Measurements from ENCODE around the gene NDE1. TPM values are rescaled to one million over a fixed set of nuclear protein-coding genes. Genes with fewer than 3 reads are reported as not detected.

The NDE1 gene
- total RNA-seq, 3 donors from 2014 or later, result 19.0 to 34.7 (median 34.1) TPM

GRCh38 chr16:15676506-15676905 is 26.5 kb downstream of the NDE1 start:
- no peak overlapping the region for H3K27ac ChIP-seq
- TF ChIP-seq POLR2AphosphoS5 (IDR thresholded peaks at IDR 0.05), result no peak
- TF ChIP-seq, protein P1, sequence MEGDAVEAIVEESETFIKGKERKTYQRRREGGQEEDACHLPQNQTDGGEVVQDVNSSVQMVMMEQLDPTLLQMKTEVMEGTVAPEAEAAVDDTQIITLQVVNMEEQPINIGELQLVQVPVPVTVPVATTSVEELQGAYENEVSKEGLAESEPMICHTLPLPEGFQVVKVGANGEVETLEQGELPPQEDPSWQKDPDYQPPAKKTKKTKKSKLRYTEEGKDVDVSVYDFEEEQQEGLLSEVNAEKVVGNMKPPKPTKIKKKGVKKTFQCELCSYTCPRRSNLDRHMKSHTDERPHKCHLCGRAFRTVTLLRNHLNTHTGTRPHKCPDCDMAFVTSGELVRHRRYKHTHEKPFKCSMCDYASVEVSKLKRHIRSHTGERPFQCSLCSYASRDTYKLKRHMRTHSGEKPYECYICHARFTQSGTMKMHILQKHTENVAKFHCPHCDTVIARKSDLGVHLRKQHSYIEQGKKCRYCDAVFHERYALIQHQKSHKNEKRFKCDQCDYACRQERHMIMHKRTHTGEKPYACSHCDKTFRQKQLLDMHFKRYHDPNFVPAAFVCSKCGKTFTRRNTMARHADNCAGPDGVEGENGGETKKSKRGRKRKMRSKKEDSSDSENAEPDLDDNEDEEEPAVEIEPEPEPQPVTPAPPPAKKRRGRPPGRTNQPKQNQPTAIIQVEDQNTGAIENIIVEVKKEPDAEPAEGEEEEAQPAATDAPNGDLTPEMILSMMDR (IDR thresholded peaks at IDR 0.05), result no peak
- no peak for TF ChIP-seq POLR2A (IDR thresholded peaks at IDR 0.05)
- H3K9me3 ChIP-seq, result no peaks in the 10 kb centered on the region
- H3K36me3 ChIP-seq, result no peaks in the 10 kb centered on the region
- no peak overlapping the region for H3K4me3 ChIP-seq
- DNase-seq (ENCODE audit: low spot score in 2 of 2), result no peak
- peaks cover 0 to 5% of the 10 kb centered on the region in 2 donors for H3K4me1 ChIP-seq
- intact Hi-C loops (cut with DNase I; ENCODE audit: low total_unique reads), result loop anchor here (2.0 kb wide), 1 partner anchor 24 kb away; no protein-coding TSS in a partner anchor
- H3K27me3 ChIP-seq, result no peaks in the 10 kb centered on the region

DNA sequence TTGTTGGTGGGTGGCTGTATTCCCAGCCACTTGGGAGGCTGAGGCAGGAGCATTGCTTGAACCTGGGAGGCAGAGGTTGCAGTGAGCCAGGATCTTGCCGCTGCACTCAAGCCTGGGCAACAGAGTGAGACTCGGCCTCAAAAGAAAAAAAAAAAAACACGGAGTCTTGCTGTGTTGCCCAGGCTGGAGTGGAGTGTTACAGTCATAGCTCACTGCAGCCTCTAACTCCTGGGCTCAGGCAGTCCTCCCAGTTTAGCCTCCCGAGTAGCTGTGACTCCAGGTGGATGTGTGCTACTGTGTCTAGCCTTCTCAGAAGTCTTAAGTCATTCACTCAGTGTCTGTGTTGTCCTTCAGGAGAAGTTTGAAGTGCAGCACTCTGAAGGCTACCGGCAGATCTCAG is 27.4 kb downstream of the NDE1 start:
- Histone ChIP-seq H3K27ac (no peak overlapping the region), H3K4me1 (peaks cover 0 to 5% of the 10 kb centered on the region in 2 donors), H3K36me3 (no peaks in the 10 kb centered on the region), H3K27me3 (no peaks in the 10 kb centered on the region), H3K4me3 (no peak overlapping the region), H3K9me3 (no peaks in the 10 kb centered on the region)
- no peak for DNase-seq (ENCODE audit: low spot score in 2 of 2)
- intact Hi-C loops (cut with DNase I; ENCODE audit: low total_unique reads), result loop anchor here (2.0 kb wide), 1 partner anchor 23 kb away; no protein-coding TSS in a partner anchor
- TF ChIP-seq, protein P1 (IDR thresholded peaks at IDR 0.05), result no peak
- TF ChIP-seq POLR2AphosphoS5 (IDR thresholded peaks at IDR 0.05), result no peak
- no peak for TF ChIP-seq POLR2A (IDR thresholded peaks at IDR 0.05)

DNA sequence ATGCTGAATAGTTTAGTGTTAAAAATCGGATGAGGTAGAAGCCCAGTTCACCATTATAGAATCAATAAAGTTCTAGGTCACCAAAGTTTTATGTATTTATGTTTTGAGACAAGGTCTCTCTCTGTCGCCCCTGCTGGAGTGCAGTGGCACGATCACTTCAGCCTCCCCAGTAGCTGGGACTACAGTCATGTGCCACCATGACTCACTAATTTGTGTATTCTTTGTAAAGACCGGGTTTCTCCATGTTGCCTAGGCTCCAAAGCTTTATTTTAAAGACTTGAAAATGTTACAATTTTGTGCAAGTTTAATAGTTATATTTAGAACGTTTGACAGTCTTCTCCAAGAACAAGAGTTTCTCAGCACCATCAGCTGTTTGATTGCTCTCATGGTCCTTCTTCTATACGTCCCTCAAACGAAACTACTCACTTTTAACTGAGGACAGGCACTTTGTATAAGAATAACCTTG is 32.1 kb downstream of the NDE1 start:
- intact Hi-C loops (cut with DNase I; ENCODE audit: low total_unique reads), result no loop called here
- Histone ChIP-seq H3K27ac (no peak overlapping the region), H3K36me3 (no peaks in the 10 kb centered on the region), H3K4me3 (no peak overlapping the region), H3K4me1 (no peaks in the 10 kb centered on the region), H3K27me3 (no peaks in the 10 kb centered on the region), H3K9me3 (no peaks in the 10 kb centered on the region)
- no peak for TF ChIP-seq POLR2A (IDR thresholded peaks at IDR 0.05)
- TF ChIP-seq, protein P1 (IDR thresholded peaks at IDR 0.05), result no peak
- TF ChIP-seq POLR2AphosphoS5 (IDR thresholded peaks at IDR 0.05), result no peak
- no peak for DNase-seq (ENCODE audit: low spot score in 2 of 2)

GRCh38 chr16:15686287-15686686 is 36.2 kb downstream of the NDE1 start:
- no peaks in the 10 kb centered on the region for H3K4me1 ChIP-seq
- H3K27me3 ChIP-seq, result no peaks in the 10 kb centered on the region
- DNase-seq (ENCODE audit: low spot score in 2 of 2), result no peak
- no peaks in the 10 kb centered on the region for H3K36me3 ChIP-seq
- TF ChIP-seq POLR2A (IDR thresholded peaks at IDR 0.05) (no peak), POLR2AphosphoS5 (IDR thresholded peaks at IDR 0.05) (no peak)
- TF ChIP-seq, protein P1 (IDR thresholded peaks at IDR 0.05), result no peak
- no peak overlapping the region for H3K27ac ChIP-seq
- no peak overlapping the region for H3K4me3 ChIP-seq
- no peaks in the 10 kb centered on the region for H3K9me3 ChIP-seq
- intact Hi-C loops (cut with DNase I; ENCODE audit: low total_unique reads), result no loop called here

- no peak overlapping the region for H3K4me3 ChIP-seq
- H3K36me3 ChIP-seq, result peaks cover 2% of the 10 kb centered on the region
- intact Hi-C loops (cut with DNase I; ENCODE audit: low total_unique reads), result no loop called here
- no peaks in the 10 kb centered on the region for H3K9me3 ChIP-seq
- TF ChIP-seq POLR2A (IDR thresholded peaks at IDR 0.05) (no peak), POLR2AphosphoS5 (IDR thresholded peaks at IDR 0.05) (no peak)
- TF ChIP-seq, protein P1 (IDR thresholded peaks at IDR 0.05), result no peak
- H3K27me3 ChIP-seq, result no peaks in the 10 kb centered on the region
- H3K4me1 ChIP-seq, result no peaks in the 10 kb centered on the region
- DNase-seq (ENCODE audit: low spot score in 2 of 2), result no peak
- H3K27ac ChIP-seq, result no peak overlapping the region
Measured at GRCh38 chr16:15689290-15689689, 39.2 kb downstream of the NDE1 start.
